IPS DF 19.7 (cell line): ENCODE measurements around the gene MGRN1.
A peak's percentile ranks its signal among the peaks of the same experiment; 100 is the strongest.

Experiments
- DNase-seq: peaks from one replicate; pipeline ENCODE4 v3.0.0-alpha.2; 2013; ENCODE audit warnings: low read depth, low spot score

Gene MGRN1

DNA sequence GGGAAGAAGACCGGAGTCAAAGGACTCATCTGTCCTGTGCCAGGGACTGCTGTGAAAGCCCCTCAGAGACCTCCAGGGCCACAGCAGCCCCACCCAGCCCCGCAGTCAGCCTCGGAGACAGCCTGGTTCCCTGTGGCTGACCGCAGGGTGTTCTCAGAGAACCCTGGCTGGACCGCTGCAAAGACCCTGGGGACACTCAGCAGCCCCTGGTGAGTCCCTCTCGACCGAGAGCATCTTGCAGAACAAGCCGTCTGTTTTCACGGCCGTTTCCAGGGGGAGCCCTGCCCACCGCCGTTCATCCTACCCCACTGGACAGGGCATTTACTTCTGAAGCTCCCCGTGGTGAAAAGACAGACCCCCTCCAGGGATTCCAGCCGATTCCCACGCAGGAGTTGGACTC, 20.2 kb upstream of the MGRN1 start:
- DNase-seq: no peak

- no peak for DNase-seq
These were observed 18.3 kb upstream of the MGRN1 start for GRCh38 chr16:4606354-4606753.

DNA sequence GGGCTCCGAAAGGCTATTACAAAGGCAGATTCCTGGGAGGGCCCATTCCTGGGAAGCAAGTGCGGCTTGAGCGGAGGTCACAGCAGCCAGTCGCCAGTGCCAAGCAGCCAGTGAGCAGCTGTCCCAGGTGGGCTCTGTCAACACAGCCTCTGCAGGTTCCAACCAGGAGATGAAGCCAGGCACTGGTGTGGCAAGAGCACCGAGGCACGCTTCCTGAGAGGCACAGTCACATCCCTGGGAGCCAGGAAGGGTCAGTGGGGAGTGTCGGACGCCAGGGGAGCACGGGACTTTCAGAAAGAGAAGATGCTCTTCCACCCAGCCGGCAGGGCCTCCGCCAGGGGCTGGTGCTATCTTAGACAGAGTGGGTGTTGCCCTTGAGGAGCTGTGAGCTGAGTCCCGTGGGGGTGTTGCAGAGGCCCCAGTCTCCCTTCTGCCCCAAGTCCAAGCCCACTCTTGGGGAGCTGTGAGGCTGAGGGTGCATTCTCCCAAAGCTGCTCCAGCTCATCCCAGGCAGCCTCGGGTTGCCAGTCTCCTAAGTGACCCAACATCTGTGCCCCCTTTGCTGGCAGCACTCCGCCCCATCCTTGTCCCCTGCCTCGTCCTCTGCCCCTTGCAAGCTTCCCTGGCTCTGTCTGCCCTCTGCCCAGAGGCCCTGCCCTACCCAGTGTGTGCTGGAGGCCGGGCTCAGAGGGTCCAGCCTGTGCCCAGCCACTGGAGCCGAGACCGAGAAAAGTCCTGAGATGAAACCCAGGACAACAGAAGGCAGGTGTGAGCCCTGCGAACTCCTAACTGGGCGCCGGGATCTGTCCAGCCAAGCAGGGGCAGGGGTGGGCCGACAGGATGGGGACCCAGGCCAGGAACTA, 16.6 kb upstream of the MGRN1 start:
- no peak for DNase-seq

GRCh38 chr16:4608704-4608980, 16.0 kb upstream of the MGRN1 start:
- DNase-seq: no peak

GRCh38 chr16:4609200-4610010, 15.2 kb upstream of the MGRN1 start:
- DNase-seq: no peak

- no peak for DNase-seq
These were observed 14.3 kb upstream of the MGRN1 start for GRCh38 chr16:4610011-4611005.

GRCh38 chr16:4611337-4612021, 13.1 kb upstream of the MGRN1 start:
- no peak for DNase-seq

DNA sequence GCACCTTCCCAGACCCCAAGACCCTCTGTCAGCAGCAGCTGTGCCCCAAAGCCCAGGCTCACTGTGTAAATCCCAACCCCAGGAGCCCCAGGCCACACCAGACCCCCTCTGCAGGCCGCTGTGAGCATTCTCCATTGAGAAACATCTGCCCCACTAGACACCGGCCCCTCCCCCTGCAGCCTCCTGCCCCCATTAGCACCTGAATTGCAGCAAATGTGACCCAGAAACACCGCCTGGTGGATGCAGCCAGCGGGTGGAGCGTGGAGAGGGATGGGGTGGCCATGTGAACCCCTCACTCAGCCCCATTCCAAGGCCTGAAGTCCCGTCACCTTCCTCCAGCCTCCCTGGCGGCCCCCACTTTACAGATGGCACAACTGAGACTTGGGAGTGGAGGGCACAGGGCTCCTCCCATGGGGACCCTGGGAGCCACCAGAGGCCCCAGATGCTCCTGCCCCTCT, 12.1 kb upstream of the MGRN1 start:
- no peak for DNase-seq

DNA sequence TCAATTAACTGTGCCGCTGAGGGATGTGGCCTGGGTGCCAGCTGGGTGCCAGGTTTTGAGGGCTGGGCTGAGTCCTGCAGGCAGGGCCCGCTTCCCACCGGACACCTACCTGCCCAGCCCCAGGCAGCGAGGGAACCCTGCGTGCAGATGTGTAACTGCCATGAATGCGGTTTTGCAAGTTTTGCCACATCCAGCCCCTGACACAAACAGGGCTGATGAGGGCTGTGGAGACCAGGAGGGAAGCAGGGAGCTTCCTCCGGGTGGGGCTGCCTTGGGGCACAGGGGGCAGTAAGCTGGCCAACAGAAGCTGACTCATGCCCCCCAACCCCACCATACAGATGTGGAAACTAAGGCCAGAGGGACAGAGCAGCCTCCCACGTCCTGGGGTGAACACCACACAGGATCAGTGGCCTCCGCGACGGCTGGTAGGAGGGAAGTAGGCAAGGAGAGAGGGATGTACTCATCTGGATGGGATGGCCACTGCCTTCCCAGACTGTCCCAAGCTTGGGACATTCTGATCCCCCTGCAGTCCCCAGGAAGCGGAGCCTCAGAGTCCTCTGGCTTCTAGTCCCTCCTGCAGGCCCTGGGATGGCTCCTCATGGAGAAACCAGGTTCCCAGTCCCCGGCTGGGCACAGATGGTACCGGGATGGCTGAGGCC, 11.5 kb upstream of the MGRN1 start:
- DNase-seq: no peak

DNA sequence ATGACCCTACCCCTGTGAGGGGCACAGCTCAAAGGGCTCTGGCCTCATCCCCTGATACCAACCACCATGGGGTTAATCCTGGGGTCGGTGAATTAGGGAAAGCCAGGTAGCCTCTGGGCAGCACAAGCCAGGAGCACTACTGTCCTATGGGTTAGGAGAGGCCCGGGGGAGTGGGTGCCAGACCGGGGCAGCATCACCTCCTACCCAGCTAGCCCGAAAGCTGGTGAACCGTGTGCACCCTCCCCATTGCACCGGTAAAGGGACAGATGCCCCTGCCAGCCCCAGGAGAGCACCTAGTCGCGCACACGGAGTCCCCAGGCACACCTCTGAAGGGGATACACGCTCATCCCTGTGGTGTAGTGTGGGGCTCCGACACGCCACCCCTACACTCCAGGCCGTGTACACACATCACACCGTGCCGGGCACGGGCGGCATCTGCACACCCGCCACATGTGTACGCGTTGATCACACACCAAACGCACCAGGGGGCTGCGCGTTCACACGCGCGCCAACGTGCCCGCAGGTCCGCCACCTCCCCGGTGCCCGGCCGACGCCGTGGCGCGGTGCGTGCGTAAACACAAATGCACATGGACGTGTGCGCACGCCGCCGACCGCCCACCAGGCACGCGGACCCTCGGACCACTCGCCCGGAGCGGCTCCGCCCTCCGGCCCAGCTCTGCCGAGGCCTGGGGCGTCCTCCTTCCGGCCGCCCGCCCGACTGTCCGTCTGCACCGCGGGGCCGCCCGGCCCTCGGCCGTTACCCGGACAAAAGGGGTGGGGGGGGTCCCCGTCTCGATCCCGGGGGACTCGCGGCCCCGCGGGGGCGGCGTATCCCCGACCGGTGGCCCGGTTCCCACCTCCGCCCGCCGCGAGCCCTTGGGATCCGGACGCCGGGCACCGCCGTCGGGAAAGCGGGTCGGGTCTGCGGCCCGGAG, 10.7 kb upstream of the MGRN1 start:
- no peak for DNase-seq

- no peak for DNase-seq
These were observed 9.8 kb upstream of the MGRN1 start, which contains the start of gene UBALD1 for GRCh38 chr16:4614571-4615383. Gene UBALD1 (minus strand): TSS chr16:4614888. CDS start chr16:4614797, 91 bp downstream.

GRCh38 chr16:4615384-4616046, 9.1 kb upstream of the MGRN1 start:
- DNase-seq: no peak

DNA sequence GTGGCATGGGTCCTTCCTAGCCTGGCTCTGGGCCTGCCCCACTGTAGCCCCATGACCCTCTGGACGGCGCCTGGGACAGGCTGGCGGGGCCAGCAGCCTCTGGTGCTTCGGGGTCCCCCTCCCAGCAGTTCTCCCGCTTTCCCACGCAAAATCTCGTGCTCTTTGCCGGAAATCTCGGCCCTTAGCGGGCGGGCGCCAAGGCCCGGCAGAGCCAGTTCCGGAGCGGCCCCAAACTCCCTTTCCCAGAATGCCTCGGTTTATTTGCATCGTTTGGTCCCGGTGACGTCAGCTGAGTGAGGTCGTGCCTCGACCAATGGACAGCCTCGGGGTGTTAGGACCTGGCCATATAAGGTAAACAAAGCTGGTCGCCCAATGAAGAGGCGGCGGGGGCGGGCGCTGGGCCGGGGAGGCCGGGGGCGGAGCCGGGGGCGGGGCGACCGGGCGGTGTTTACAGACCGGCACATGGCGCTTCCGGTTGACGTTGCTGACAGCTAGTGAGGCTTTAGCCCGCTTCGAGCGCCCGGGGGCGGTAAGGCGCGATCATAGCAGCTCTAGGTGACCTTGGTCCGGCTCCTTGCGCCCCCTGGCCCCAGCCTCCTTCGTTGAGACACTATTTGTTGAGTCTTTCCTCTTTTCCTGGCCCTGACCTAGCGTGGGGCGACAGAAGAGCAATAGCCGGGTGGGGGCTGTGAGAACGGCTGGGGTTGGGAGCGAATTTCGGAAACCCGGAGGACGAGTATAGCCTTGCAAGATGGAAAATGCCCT, 8.4 kb upstream of the MGRN1 start:
- peak; percentile 99 for DNase-seq

DNA sequence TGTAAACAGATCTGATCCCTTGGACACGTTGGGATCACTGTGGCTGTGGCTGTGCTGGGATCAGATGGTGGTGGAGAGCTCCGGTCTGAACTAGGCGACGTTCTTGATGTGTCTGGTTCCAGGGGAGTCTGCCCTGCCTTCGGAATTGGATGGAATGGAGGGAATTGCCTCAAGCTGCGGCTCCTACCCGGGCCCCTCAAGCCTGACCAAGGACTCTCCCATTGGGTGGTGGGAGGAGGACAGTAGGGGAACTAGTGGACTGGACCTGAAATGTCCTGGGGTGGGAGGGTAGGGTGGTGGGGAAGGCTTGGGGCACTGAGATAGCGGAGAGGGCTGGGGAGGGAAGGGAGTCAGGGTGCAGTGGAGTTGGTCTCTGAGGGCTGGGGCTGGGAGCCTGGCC, 6.7 kb upstream of the MGRN1 start:
- DNase-seq: no peak

- DNase-seq: no peak
These were observed 5.8 kb upstream of the MGRN1 start for GRCh38 chr16:4618645-4619418.

GRCh38 chr16:4623593-4623992, 1.0 kb upstream of the MGRN1 start:
- DNase-seq: no peak
